HG02610 (cell line): ENCODE results near the gene ARFGAP1.
"Not testable (repeated sequence)": the region's sequence is repeated elsewhere in the genome, so short reads cannot be mapped to it uniquely, and the experiment has no call there.

Source experiments
- ATAC-seq: cut with Tn5 transposase; IDR thresholded peaks from one replicate; pipeline ENCODE4 v1.9.1; 2021; ENCODE audit warnings: mild to moderate bottlenecking, moderate library complexity; ENCODE audit not compliant: unreplicated experiment

The ARFGAP1 gene

DNA sequence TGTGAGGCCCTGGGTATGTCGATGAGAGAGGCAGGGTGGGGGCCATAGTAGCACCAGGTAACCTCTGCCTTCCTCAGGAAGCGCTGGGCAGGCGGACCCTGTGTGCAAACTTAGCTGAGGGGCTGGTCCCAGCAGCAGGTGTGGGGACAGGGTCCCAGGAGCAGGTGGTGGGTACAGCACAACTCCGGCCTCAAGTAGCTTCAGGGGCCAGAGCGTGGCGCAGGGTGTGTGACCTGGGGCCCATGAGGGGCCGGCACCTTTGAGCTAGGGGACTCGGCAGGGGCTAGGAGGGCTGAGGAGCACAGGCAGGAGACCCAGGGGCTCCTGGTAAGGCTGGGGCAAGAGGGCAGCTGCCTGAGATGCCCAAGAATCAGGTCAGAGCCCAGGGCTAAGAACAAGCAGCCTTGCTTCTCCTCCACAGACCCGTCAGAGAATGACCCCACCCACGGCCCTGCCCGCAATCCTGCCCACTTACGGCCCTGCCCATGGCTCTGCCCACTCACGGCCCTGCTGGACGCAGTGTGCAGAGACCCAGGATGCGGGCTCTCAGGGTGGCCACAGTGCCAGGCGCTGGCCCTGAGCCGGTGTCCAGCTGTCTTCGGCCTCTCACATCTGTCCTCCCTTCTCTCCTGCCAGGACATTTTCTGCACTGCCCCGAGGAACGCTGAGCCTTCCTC, 57.6 kb downstream of the ARFGAP1 start:
- no peak for ATAC-seq

DNA sequence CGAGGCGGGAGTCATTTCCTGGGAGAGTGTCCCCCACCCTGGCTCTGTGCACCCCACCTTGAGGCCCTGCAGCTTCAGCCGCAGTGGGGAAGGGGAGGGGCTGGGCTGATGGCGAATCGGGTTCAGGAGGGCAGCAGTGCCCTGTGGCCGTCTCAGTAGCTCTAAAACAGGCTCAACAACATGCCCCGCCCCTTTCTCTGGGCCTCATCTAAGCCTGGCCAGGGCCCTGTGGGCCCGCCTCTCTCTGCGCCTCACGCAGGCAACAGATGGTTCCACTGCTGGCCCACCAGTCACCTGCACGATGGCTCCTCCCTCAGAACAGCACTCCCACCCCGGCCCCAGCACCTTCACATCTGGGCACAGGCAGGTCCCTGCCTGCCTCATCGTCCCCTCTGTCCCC, 58.3 kb downstream of the ARFGAP1 start:
- no peak for ATAC-seq

DNA sequence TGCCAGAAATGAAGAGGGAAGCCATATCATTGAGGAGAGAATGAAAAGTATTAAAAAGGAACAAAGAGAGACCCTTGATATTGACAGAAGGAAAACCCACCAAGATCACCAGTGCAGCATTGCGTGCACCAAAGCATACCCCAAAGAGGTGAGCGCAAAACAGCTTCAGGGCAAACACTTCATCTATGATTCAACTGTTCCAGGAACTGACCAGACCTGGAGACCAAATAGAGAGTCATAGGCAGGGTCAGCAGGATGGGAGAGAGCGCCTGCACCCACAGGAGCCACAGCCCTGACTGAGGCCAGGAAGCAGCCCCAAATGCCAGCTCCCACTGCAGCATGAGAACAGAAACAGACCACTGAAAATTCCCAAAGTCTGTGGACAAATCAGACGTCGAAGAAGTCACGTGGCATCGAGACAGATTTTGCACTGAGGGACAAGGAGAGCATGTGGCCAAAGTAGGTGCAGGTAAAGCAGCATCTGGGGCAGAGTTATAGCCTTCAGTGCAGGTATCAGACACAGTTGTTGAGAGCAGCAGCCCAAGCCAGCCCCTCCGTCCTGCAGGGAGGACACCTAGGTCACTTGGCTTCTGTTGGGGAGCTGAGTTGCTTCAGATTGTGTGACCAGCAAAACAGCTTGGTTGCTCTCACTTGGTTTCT, 59.3 kb downstream of the ARFGAP1 start:
- ATAC-seq = no peak

DNA sequence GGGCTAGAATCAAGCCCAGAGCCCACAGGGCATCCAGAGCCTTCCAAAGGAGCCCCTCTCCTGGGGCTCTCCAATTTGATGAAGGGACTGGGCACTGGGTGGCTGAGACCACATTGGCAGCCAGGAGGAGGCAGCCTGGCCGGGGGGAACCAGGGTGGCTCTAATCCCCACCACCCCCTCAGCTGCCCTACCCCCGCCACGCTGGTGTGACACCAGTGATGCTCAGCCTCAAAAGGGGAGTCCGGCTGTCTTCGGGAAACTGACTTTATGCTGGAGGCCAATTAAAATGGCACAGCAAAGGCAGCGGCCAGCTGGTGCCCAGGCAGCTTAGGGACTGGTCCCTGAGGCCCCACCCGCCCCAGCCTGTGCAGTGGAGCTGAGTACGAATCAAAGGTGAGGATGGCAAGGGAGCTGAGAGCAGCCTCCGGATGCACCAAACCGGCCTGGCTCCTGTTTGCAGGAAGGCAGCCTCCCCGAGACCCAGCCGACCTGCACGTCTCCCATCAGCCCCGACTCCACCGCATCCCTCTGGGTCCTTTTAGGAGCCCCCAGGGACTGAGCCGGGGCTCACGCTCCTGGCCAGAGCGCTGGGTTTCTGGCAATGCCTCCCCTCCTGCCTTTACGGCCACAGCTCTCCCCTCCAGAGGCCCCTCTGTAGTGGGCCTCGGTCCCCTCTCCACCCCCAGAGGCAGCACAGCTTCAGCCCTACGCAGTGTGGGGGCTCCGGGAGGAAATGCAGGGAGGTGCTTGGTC, 60.1 kb downstream of the ARFGAP1 start:
- no peak for ATAC-seq

DNA sequence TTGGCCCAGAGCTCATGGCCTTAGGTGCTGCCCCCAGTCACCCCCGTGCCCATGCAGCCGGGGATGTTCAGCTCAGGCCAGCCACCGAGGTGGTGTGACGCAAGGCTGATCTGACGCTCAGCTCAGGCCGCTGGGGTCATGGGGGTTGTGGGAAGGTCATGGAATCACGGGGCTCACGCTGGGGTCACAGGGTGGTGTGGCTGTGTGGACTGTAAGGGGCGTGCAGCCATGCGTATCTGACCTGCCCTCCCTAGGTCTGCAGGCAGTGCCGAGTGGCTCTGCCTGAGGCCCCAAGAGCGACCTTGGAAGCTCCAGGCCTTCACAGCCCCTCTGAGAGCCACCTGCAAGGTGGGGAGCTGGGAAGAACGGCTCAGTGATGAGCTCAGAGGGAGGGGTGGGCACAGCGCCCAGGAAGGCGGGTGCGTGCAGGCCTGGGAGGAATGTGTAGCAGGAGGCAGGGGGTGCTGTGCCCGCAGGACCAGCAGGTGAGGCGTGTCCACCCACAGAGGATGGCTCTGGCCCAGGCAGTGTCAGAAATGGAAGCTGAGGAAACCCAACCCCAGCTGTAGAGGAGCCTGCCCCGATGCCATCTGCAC, 60.7 kb downstream of the ARFGAP1 start:
- no peak for ATAC-seq

DNA sequence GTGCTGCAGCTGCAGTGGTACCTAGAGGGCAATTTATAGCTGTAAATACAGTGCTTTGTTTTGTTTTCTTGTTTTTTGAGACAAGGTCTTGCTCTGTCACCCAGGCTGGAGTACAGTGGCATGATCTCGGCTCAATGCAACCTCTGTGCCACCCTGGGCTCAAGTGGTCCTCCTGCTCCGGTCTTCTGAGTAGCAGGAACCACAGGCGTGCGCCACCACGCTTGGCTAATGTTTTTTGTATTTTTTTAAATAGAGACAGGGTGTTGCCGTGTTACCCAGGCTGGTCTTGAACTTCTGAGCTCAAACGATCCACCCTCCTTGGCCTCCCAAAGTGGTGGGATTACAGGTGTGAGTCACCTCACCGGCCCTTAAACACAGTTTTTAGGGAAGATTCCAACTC, 61.7 kb downstream of the ARFGAP1 start:
- no peak for ATAC-seq

DNA sequence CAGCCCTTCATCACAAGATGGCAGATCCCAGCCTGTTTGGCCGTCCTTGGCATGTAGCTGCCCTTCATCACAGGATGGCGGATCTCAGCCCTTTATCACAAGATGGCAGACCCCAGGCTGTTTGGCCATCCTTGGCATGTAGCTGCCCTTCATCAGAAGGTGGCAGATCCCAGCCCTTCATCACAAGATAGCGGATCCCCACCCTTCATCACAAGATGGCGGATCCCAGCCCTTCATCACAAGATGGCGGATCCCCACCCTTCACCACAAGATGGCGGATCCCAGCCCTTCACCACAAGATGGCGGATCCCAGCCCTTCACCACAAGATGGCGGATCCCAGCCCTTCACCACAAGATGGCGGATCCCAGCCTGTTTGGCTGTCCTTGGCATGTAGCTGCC, 62.4 kb downstream of the ARFGAP1 start:
- ATAC-seq = not testable (repeated sequence)

DNA sequence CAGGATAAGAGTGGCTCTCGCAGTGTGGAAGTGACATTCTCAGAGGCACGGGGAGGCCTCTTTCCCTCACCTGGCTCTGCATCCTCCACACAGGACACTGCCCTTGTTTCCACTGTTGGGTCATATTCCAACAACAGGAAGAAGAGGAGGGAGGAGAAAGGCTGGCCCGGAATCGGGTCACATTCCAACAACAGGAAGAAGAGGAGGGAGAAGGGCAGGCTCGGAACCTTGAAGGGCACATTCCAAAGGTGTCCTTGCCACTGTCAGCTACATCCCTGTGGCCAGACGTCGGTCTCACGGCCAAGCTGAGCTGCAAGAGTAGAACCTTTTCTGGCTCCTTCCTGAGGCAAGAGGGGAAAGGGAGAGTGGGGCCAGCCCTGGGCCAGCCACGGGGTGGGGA, 63.1 kb downstream of the ARFGAP1 start:
- no peak for ATAC-seq

DNA sequence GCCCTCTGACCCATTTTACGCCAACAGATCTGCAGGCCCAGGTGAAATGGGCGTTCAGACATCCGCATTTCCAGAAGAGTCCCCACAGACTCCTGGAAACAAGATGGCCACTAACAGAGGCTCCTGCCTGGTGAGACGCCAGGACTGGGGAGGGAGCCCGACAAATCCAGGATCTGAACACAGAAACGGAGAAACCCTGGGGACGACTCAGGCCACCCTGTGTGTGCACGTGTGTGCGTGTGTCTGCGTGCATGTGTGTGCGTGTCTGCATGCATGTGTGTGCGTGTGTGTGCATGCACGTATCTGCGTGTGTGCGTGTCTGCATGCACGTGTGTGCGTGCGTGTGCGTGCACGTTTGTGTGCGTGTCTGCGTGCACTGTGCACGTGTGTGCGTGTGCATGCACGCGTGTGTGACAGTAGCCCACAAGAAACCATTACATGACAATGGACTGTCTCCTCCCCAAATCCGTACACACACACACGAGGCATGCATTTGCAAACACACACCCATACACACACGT, 63.7 kb downstream of the ARFGAP1 start:
- no peak for ATAC-seq

DNA sequence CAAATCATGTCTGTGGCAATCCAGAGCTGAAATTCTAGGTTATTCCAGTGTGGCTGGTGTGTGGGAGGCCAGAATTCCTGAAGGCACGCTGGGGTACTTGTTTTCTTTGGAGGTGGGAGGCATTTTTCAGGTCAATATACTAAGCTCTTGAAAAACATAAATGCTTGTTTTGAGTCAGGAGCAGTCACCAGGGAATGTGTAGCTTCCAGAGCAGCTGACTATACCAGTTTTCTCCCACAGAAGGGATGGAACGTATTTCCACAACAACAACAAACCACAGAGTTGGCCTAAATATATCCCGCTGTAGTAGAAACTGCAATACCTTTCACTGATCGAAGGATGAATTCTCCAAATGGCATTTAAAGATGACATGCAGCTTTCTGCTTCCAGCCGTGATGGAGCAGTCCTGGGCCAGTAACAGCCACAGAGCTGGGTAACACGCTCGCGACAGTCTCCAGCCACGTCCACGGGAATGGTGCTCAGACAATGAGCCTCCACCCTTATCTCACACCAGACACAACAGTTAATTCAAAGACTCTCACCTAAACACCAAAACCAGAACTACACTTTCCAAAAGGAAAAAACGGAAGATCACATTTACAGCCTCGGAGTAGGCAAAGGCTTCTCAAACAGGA, 65.3 kb downstream of the ARFGAP1 start:
- ATAC-seq = no peak
